ENCODE results near the gene CALHM3.

DNA sequence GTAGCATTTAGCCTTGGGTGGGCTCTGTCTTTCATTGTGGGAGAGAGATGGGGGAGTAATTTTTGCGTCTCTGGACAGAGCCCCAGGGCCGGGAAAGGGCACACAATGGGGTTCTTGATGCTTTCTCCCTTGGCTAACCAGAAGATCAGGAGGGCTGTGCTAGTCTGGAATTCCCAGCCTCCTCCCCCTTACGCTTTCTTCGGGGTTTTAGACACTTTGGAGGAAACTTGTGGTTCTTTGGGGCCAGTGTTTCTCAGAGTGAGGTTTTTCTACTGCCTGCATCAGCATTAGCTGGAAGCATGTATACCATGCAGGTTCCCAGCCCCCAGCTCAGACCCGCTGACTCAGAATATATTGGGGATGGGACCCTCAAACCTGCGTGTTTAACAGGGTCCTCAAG, 21.4 kb upstream of the CALHM3 start:
- TF ChIP-seq SPI1 (IDR thresholded peaks at IDR 0.05; ENCODE audit: low read depth, low read length) (no peak), TAF1 (IDR thresholded peaks at IDR 0.05; ENCODE audit: low read depth, low read length) (no peak), POLR2AphosphoS5 (IDR thresholded peaks at IDR 0.05; ENCODE audit: low read depth, low read length) (no peak), POLR2A (IDR thresholded peaks at IDR 0.05; ENCODE audit: low read depth, low read length) (no peak), PAX5 (IDR thresholded peaks at IDR 0.05; ENCODE audit: insufficient read depth, low read length, severe bottlenecking) (no peak)

Data from GM12891 (cell line).